ENCODE measurements around the gene OR2T34. TPM values are rescaled to one million over a fixed set of nuclear protein-coding genes. Genes with fewer than 3 reads are reported as not detected.
"Not testable (repeated sequence)": the region's sequence is repeated elsewhere in the genome, so short reads cannot be mapped to it uniquely, and the experiment has no call there.

The OR2T34 gene
- polyA plus RNA-seq, 4 donors = not detected

DNA sequence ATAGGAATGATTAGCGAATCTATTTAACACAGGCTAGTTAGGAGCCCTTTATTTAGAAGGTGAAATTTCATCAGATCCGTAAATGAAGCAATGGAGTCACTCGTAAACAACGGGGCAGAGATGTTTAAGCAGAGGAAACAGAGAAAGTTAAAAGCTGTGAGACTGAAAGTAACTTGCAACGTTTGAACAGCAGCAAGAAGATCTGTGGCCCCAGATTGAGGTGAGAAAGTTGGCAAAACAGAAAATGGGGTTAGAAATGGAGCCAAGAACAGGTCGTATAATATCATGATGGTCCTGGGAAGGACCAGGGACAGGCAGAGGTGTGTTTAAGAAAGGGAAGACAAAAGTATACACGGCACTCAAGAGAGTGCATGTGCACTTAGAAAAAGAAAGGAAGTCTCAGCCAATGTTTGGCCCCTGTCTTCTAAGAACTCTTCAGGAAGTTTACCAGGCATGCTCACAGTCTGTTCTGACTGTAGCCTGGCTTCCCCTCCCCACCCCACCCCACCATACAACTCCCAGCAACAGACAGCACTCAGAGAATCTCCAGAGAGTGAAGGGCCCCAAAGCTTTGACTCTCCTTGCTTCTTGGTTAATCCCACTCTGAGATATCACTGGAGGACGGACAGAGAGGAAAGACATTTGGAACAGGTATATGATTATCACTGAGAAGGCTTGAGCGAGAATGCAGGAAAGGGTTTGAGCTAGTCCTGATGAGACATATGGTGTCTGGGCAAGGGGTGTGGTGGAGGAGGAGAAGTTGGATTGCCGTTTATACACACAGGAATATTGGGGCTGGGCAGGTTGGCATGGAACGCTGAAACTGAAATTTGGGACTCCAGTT is 8.8 kb downstream of the OR2T34 start:
- DNase-seq (ENCODE audit: low read depth in 4 of 4, low spot score in 2 of 4) = not testable (repeated sequence)

DNA sequence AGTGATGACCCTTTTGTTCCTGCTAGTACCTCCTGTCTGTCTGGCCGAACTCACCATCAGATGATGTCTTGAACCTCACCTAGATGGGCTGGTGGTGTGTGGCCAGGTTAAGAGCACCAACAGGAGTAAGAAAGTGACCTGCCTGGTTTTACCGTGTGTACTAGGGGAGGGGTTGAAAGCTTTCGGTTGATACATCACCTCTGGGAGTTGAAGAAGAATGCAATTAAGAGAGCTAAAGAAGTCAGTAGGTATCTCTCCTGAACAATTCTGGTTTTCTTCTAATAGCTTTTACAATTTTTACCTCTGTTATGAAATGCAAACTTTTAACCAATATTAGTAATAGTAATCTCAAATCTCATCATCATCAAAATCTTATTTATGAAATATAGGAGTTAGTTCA is 11.9 kb downstream of the OR2T34 start, which contains the start of gene OR2T29:
Gene OR2T29, minus strand, starts transcription at position 101 of the 400 bp plus-strand sequence. CDS start 3,281 bp downstream, outside the sequence.
- DNase-seq (ENCODE audit: low read depth in 4 of 4, low spot score in 2 of 4) = not testable (repeated sequence)

DNA sequence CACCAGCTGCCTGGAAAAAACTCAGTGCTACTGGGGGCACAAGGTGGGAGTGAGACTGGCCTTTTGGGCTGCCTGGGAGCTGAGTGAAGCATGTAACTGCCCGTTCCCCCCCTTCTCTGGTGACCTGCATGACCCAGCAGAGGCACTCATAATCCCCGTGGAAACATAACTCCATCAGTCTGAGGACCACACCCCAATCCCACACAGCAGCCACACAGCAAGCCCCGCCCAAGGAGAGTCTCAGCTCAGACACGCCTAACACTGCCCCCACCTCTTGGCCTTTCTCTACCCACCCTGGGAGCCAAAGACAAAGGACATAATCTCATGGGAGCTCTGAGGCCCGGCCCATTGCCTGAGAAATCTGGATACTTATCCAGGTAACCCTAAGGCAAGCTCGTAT is 23.5 kb downstream of the OR2T34 start:
- DNase-seq (ENCODE audit: low read depth in 4 of 4, low spot score in 2 of 4) = not testable (repeated sequence)

DNA sequence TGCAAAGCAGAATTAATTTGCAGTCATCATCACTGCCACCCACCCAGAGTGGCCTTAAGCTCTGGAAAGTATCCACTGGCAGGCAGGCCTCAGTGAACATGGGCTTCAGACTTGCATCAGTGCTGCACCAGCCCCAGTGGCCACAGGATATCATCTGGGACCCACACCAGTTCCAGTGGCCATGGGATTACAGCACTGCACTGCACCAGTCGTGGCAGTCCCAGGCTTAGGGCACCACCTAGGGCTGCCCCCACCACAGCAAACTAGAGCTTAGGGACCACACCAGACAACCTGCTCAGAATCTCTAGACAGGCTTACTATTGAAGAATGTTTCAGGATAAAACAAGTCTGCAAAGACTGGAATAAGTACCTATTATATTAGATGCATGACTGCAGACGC is 27.2 kb downstream of the OR2T34 start:
- not testable (repeated sequence) for DNase-seq (ENCODE audit: low read depth in 4 of 4, low spot score in 2 of 4)

DNA sequence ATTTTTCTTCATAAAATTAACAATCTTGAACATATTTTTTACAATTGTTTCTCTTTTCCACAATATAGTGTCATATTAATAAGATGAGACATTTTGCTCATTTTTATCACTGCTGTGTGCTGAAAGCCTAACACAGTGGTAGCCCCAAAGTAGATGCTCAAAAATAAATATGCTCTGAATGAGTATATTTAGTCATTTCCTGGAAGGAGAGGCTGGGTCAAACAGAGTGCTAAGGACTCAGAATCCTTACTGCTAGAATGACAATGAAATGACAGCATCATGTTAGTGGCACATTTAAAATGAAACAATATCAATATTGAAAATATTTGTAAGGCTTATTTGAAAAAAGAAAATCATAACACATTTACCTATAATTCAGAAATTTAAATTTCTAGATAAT is 37.1 kb downstream of the OR2T34 start:
- not testable (repeated sequence) for DNase-seq (ENCODE audit: low read depth in 4 of 4, low spot score in 2 of 4)

Other genes starting within 250 kb of the OR2T34 start
- not detected for gene OR14C36, start 226.0 kb downstream of the OR2T34 start, polyA plus RNA-seq (ENCODE audit: insufficient read length in 4 of 4)
- gene OR2T4, start 213.1 kb downstream of the OR2T34 start, polyA plus RNA-seq (ENCODE audit: insufficient read length in 4 of 4) = not detected
- under 1 TPM in 2 of 4 donors, not detected in 2; 0.08 to 0.21 TPM for gene OR2T6, start 199.0 kb downstream of the OR2T34 start, polyA plus RNA-seq (ENCODE audit: insufficient read length in 4 of 4)
- gene OR2T1, start 171.7 kb downstream of the OR2T34 start, polyA plus RNA-seq (ENCODE audit: insufficient read length in 4 of 4) = not detected
- not detected for gene OR2T2, start 129.1 kb downstream of the OR2T34 start, polyA plus RNA-seq (ENCODE audit: insufficient read length in 4 of 4)
- not detected for gene OR2T3, start 101.4 kb downstream of the OR2T34 start, polyA plus RNA-seq (ENCODE audit: insufficient read length in 4 of 4)
- gene OR2T5, start 86.2 kb downstream of the OR2T34 start, polyA plus RNA-seq (ENCODE audit: insufficient read length in 4 of 4) = not detected
- gene OR2G6, start 66.7 kb downstream of the OR2T34 start, polyA plus RNA-seq (ENCODE audit: insufficient read length in 4 of 4) = under 1 TPM in 2 of 4 donors, not detected in 2; 0.04 to 0.08 TPM
- gene OR2T29, start 12.0 kb downstream of the OR2T34 start, polyA plus RNA-seq (ENCODE audit: insufficient read length in 4 of 4) = under 1 TPM in 1 of 4 donors, not detected in 3; 0.06 TPM
- under 1 TPM; 0.08 to 0.28 (median 0.11) TPM for gene OR2T10, start 22.9 kb upstream of the OR2T34 start, polyA plus RNA-seq (ENCODE audit: insufficient read length in 4 of 4)
- gene OR2T11, start 60.3 kb upstream of the OR2T34 start, polyA plus RNA-seq (ENCODE audit: insufficient read length in 4 of 4) = under 1 TPM in 1 of 4 donors, not detected in 3; 0.03 TPM
- not detected for gene OR2T35, start 70.5 kb upstream of the OR2T34 start, polyA plus RNA-seq (ENCODE audit: insufficient read length in 4 of 4)
- not detected for gene OR2T27, start 80.8 kb upstream of the OR2T34 start, polyA plus RNA-seq (ENCODE audit: insufficient read length in 4 of 4)
- gene OR14I1, start 128.0 kb upstream of the OR2T34 start, polyA plus RNA-seq (ENCODE audit: insufficient read length in 4 of 4) = under 1 TPM in 1 of 4 donors, not detected in 3; 0.19 TPM
- under 1 TPM in 1 of 4 donors, not detected in 3; 0.09 TPM for gene LYPD8, start 181.0 kb upstream of the OR2T34 start, polyA plus RNA-seq (ENCODE audit: insufficient read length in 4 of 4)

Measured in left renal cortex interstitium (tissue), 4 donors.